Spleen (tissue), 7 donors: ENCODE results near the gene IL1B.

Experiments used
- CTCF ChIP-seq, 11 experiments: fragments of 200-600 bp in 7 of 11; fragments of 450-650 bp in 4 of 11; sonication (generic) in 4 of 11; IDR thresholded peaks in 8 of 11; conservative IDR thresholded peaks in 3 of 11; 1 replicate in 7 of 11; 2 replicates in 4 of 11; pipeline versions ENCODE4 v1.4.0 to v1.8.0; 2016 to 2021; ENCODE audit warnings: antibody characterized with exemption in 11 of 11, inconsistent platforms in 4 of 11, mild to moderate bottlenecking in 1 of 11
- POLR2AphosphoS5 ChIP-seq, 3 donors: sonication (generic); formaldehyde crosslinking; IDR thresholded peaks; one replicate each; pipeline ENCODE4 v1.5.1; 2017; ENCODE audit warnings: antibody characterized with exemption in 3 of 3
- donor health status: DM: no; HTN: no; CAD: no; lungs with moderate emphysema.
- donor health status: DM: no; HTN: no; CAD: no.
- donor health status: DM: no; HTN: no; CAD: no.

- TF ChIP-seq CTCF (IDR thresholded peaks at IDR 0.05 in 8 of 11, conservative IDR thresholded peaks at IDR 0.05 in 3 of 11) = no peak
- no peak for TF ChIP-seq POLR2AphosphoS5 (IDR thresholded peaks at IDR 0.05)
Observed at GRCh38 chr2:112880091-112880531, 43.5 kb upstream of the IL1B start.
